HG03558 (cell line): ENCODE results near the gene FBXO15.

Experiments
- ATAC-seq: cut with Tn5 transposase; IDR thresholded peaks from one replicate; pipeline ENCODE4 v1.9.1; 2021; ENCODE audit warnings: moderate number of reproducible peaks; ENCODE audit not compliant: unreplicated experiment; ENCODE audit errors: extremely low read depth

The FBXO15 gene

GRCh38 chr18:74066018-74066417, 81.6 kb downstream of the FBXO15 start:
- no peak for ATAC-seq

- ATAC-seq: no peak
Observed at GRCh38 chr18:74065366-74065765, 82.3 kb downstream of the FBXO15 start.

DNA sequence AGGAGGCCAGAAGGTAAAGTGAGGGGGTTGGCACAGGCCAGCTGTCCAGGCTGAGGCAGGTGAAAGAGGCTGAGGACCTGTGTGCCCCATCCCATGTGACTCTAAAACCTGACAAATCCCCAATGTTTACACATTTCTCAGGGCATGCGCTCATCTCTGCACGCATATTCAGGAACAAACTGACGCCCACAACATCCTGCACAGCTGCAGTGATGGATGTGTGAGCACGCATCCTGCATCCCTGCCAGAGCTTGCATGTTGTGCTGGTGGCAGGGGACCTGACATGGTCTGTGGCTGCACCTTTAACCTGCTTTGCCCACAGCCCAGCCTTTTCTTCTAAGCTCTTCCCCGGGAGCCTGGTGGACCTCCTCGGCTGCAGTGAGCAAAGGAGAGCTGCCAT, 83.1 kb downstream of the FBXO15 start:
- ATAC-seq: no peak

GRCh38 chr18:74063557-74063956, 84.1 kb downstream of the FBXO15 start:
- no peak for ATAC-seq

GRCh38 chr18:74063023-74063422, 84.6 kb downstream of the FBXO15 start:
- no peak for ATAC-seq

DNA sequence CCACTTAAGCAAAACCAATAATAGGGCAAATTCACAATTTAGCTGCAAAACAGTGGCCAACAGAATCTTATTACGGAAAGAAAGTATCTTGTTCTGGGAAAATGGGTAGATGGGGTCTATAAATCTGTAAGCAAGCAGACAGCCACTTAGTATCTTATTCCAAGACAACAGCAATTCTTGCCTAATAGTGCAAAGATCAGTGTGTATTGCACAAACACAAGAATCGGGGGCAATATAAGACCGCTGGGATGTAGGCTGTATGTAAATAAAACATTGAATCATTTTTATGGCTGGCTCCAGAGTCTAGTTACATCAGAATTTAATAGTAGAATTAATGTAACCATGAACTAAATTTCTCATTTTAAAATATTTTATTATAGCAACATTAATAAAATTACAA, 85.6 kb downstream of the FBXO15 start:
- ATAC-seq: no peak

DNA sequence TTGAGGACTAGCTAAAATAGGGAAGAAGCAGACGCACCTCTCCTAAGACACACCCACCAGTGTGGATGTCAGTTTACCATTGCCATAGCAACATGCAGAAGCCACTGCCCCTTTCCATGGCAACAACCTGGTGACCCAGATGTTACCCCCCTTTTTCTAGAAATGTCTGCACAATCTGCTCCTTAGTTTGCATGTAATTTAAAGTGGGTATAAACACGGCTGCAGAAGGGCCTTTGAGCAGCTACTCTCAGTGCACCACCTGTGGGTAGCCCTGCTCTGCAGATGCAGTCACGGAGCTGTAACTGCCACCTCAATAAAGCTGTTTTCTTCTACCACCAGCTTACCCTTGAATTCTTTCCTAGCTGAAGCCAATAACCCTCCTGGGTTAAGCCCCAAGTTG, 87.1 kb downstream of the FBXO15 start:
- ATAC-seq: no peak

GRCh38 chr18:74050807-74051206, 96.8 kb downstream of the FBXO15 start:
- ATAC-seq: no peak

DNA sequence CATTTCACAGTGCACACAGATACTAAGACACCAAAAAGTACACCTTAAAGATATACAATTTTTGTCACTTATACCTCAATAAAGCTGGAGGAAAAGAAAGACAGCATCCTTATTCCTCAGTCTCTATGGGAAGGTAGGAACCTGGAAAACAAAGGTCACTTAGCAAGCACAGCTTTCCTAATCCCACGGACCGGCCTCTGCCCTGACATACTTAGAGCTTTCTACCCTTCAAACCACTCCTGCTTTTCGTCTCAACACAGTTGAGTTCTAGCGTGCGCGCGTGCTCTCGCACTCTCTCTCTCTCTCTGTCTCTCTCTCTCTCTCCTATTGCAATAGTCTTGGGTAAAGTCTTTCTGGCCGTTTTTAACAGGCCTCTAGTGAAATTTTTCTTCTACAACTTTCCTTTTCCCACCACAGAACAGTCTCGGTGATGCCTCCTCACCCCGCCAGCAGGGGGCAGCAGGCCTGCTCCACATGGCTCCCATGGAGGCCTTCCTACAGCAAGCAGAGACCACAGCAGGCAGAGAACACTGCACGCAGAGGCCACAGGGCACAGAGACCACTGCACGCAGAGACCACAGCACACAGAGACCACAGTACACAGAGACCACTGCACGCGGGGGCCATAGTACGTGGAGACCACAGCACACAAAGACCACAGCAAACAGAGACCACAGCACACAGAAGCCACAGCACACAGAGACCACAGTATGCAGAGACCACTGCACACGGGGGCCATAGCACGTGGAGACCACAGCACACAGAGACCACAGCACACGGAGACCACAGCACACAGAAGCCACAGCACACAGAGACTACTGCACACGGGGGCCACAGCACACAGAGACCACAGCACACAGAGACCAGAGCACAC, 106.9 kb downstream of the FBXO15 start:
- ATAC-seq: peak; percentile 68

DNA sequence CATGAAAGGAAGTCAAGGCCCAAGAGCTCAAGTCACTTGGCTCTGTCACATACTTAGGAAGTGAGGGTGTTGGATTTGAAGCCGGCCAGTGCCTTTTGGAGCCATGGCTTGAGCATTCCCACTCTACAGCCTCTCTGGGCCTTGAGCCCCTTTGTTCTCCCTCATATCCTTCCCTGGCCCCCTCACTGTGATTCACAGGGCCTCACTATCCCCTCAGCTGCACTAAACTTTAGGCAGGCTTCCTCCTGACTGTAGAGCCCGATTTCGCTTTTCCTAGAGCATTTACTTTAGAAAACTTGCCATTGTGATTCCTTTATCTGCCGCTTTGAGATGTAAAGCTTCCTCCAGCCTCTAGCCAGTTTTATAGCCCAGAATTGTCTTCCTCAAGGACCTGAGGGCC, 107.6 kb downstream of the FBXO15 start:
- ATAC-seq: no peak

DNA sequence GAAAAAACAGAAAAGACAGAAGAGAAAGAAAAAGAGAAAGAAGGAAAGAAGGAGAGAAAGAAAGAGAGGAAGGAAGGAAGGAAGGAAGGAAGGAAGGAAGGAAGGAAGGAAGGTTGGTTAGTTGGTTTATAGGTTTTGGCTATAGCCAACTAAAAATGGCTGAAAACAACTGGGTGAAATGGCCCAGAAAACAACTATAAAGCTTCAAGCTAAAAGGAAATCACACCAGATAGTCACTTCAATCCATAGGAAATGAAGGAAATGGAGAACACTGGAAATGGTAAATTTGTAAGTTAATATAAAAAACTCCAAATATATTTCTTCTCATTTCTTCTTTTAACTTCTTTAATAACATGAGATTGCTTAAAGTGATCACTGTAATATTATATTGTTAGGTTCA, 118.5 kb downstream of the FBXO15 start:
- no peak for ATAC-seq
